Activated naive CD4-positive, alpha-beta T cell treated with anti-CD3 and anti-CD28 coated beads for 36 hours (primary cell): ENCODE data around the gene SPTBN4. TPM values are rescaled to one million over a fixed set of nuclear protein-coding genes. Genes with fewer than 3 reads are reported as not detected.

Source experiments
- CTCF ChIA-PET: fragments of 350-600 bp; sonication (Branson Sonifier 250); formaldehyde crosslinking; loops from one replicate; lab custom pipeline; 2021; ENCODE audit warnings: antibody characterized with exemption; lab: Charles Lee
- DNase-seq: peaks from one replicate; pipeline ENCODE4 v3.0.0-alpha.2; 2020
- H3K27ac Mint-ChIP-seq: one replicate; pipeline ENCODE4 v1.8.0; 2021; ENCODE audit warnings: mild to moderate bottlenecking, mixed read lengths
- H3K27me3 Mint-ChIP-seq: one replicate; pipeline ENCODE4 v1.8.0; 2021; ENCODE audit warnings: low read depth, mixed read lengths
- H3K36me3 Mint-ChIP-seq: one replicate; pipeline ENCODE4 v1.8.0; 2021; ENCODE audit warnings: low read depth, mixed read lengths
- H3K4me1 Mint-ChIP-seq: one replicate; pipeline ENCODE4 v1.8.0; 2021; ENCODE audit warnings: low read depth, mixed read lengths
- H3K4me3 Mint-ChIP-seq: one replicate; pipeline ENCODE4 v1.8.0; 2021; ENCODE audit warnings: mild to moderate bottlenecking, moderate library complexity, mixed read lengths
- H3K9me3 Mint-ChIP-seq: one replicate; pipeline ENCODE4 v1.8.0; 2021; ENCODE audit warnings: mixed read lengths
- intact Hi-C: fragments of 100-400 bp; cut with micrococcal nuclease; formaldehyde crosslinking; loops from one replicate; pipeline ENCODE4 v1.15.1; 2023
- total RNA-seq, 2 experiments: library from RNA; stranded (reverse); gene quantifications; one replicate each; pipeline ENCODE4 v1.2.3, GENCODE V29; 2021

The SPTBN4 gene
- total RNA-seq, 2 experiments from 2014 or later = 0.91 to 1.1 TPM

GRCh38 chr19:40599331-40599901, 132.6 kb downstream of the SPTBN4 start:
- peaks cover 41% of the 10 kb centered on the region for H3K27me3 Mint-ChIP-seq
- peaks cover 54% of the 10 kb centered on the region for H3K4me1 Mint-ChIP-seq
- H3K9me3 Mint-ChIP-seq = no peaks in the 10 kb centered on the region
- no peak overlapping the region for H3K27ac Mint-ChIP-seq
- H3K36me3 Mint-ChIP-seq = no peaks in the 10 kb centered on the region
- peak overlapping the region; percentile 17 for H3K4me3 Mint-ChIP-seq
- CTCF ChIA-PET = interaction anchor here (0.5 to 3.5 kb wide), 11 partner anchors 9 to 294 kb away, joined by 3 to 23 read pairs (median 4); no protein-coding TSS in a partner anchor
- peak; percentile 57 for DNase-seq
- intact Hi-C loops = loop anchor here (2.0 to 5.0 kb wide), 2 partner anchors 59 to 457 kb away; no protein-coding TSS in a partner anchor

GRCh38 chr19:40599902-40600569, 133.2 kb downstream of the SPTBN4 start:
- intact Hi-C loops = loop anchor here (2.0 to 5.0 kb wide), 2 partner anchors 59 to 458 kb away; no protein-coding TSS in a partner anchor
- DNase-seq = no peak
- Mint-ChIP-seq H3K4me3 (peak overlapping the region; percentile 17), H3K4me1 (peaks cover 54% of the 10 kb centered on the region), H3K36me3 (no peaks in the 10 kb centered on the region), H3K27ac (no peak overlapping the region), H3K27me3 (peaks cover 41% of the 10 kb centered on the region), H3K9me3 (no peaks in the 10 kb centered on the region)
- CTCF ChIA-PET = interaction anchor here (0.6 to 3.5 kb wide), 9 partner anchors 9 to 157 kb away, joined by 3 to 23 read pairs (median 4); no protein-coding TSS in a partner anchor

GRCh38 chr19:40600570-40601133, 133.9 kb downstream of the SPTBN4 start:
- H3K4me3 Mint-ChIP-seq = peak overlapping the region; percentile 42
- H3K27ac Mint-ChIP-seq = no peak overlapping the region
- H3K27me3 Mint-ChIP-seq = peaks cover 41% of the 10 kb centered on the region
- DNase-seq = no peak
- CTCF ChIA-PET = interaction anchor here (1.0 to 3.5 kb wide), 5 partner anchors 10 to 158 kb away, joined by 3 to 23 read pairs (median 5); no protein-coding TSS in a partner anchor
- no peaks in the 10 kb centered on the region for H3K9me3 Mint-ChIP-seq
- H3K4me1 Mint-ChIP-seq = peaks cover 58% of the 10 kb centered on the region
- intact Hi-C loops = no loop called here
- no peaks in the 10 kb centered on the region for H3K36me3 Mint-ChIP-seq

GRCh38 chr19:40601134-40601974, 134.6 kb downstream of the SPTBN4 start, which contains the start of gene LTBP4:
Gene LTBP4 (plus strand): TSS chr19:40601369. CDS start chr19:40601388, 19 bp downstream.
- H3K36me3 Mint-ChIP-seq = no peaks in the 10 kb centered on the region
- peaks cover 62% of the 10 kb centered on the region for H3K4me1 Mint-ChIP-seq
- peaks cover 37% of the 10 kb centered on the region for H3K27me3 Mint-ChIP-seq
- H3K4me3 Mint-ChIP-seq = peak within 1 kb of the TSS; percentile 42
- CTCF ChIA-PET = interaction anchor here (1.0 to 3.5 kb wide), 5 partner anchors 11 to 158 kb away, joined by 3 to 18 read pairs (median 4); no protein-coding TSS in a partner anchor
- no peaks in the 10 kb centered on the region for H3K9me3 Mint-ChIP-seq
- intact Hi-C loops = no loop called here
- H3K27ac Mint-ChIP-seq = no peak within 1 kb of the TSS
- no peak for DNase-seq

- Mint-ChIP-seq H3K27me3 (peaks cover 31% of the 10 kb centered on the region), H3K27ac (no peak overlapping the region), H3K4me3 (no peak overlapping the region)
Observed at GRCh38 chr19:40603071-40603388, 136.2 kb downstream of the SPTBN4 start.

GRCh38 chr19:40603389-40604170, 136.8 kb downstream of the SPTBN4 start:
- intact Hi-C loops = loop anchor here (1.0 to 2.0 kb wide), 3 partner anchors 27 to 319 kb away; partner anchors contain the start of genes AKT2, BLVRB and SHKBP1
- Mint-ChIP-seq H3K27me3 (peaks cover 28% of the 10 kb centered on the region), H3K4me1 (peaks cover 66% of the 10 kb centered on the region), H3K4me3 (peak overlapping the region; percentile 79), H3K27ac (no peak overlapping the region), H3K9me3 (no peaks in the 10 kb centered on the region), H3K36me3 (no peaks in the 10 kb centered on the region)
- CTCF ChIA-PET = interaction anchor here (0.8 to 5.1 kb wide), 9 partner anchors 9 to 299 kb away, joined by 3 to 68 read pairs (median 4); no protein-coding TSS in a partner anchor
- DNase-seq = peak; percentile 98

More at GRCh38 chr19:40603071-40603388, 136.2 kb downstream of the SPTBN4 start:
- CTCF ChIA-PET = interaction anchor here (0.8 to 5.1 kb wide), 9 partner anchors 10 to 298 kb away, joined by 3 to 68 read pairs (median 4); no protein-coding TSS in a partner anchor
- no peaks in the 10 kb centered on the region for H3K36me3 Mint-ChIP-seq
- H3K9me3 Mint-ChIP-seq = no peaks in the 10 kb centered on the region
- DNase-seq = no peak
- peaks cover 70% of the 10 kb centered on the region for H3K4me1 Mint-ChIP-seq
- intact Hi-C loops = loop anchor here (1.0 kb wide), 1 partner anchor 138 kb away; the partner anchor contains the start of gene BLVRB

GRCh38 chr19:40604171-40604646, 137.4 kb downstream of the SPTBN4 start:
- no peak for DNase-seq
- Mint-ChIP-seq H3K27ac (no peak overlapping the region), H3K36me3 (no peaks in the 10 kb centered on the region), H3K9me3 (no peaks in the 10 kb centered on the region), H3K27me3 (peaks cover 22% of the 10 kb centered on the region), H3K4me3 (peak overlapping the region; percentile 79), H3K4me1 (peaks cover 65% of the 10 kb centered on the region)
- intact Hi-C loops = loop anchor here (2.0 kb wide), 2 partner anchors 27 to 319 kb away; partner anchors contain the start of genes AKT2 and SHKBP1
- CTCF ChIA-PET = interaction anchor here (1.5 to 5.1 kb wide), 5 partner anchors 9 to 299 kb away, joined by 3 to 68 read pairs (median 4); no protein-coding TSS in a partner anchor

GRCh38 chr19:40604647-40605215, 137.9 kb downstream of the SPTBN4 start:
- intact Hi-C loops = loop anchor here (1.0 to 2.0 kb wide), 5 partner anchors 11 to 320 kb away; partner anchors contain the start of genes AKT2, SERTAD3 and SHKBP1
- H3K27ac Mint-ChIP-seq = peak overlapping the region; percentile 78
- peaks cover 18% of the 10 kb centered on the region for H3K27me3 Mint-ChIP-seq
- no peaks in the 10 kb centered on the region for H3K36me3 Mint-ChIP-seq
- H3K4me1 Mint-ChIP-seq = peaks cover 63% of the 10 kb centered on the region
- CTCF ChIA-PET = interaction anchor here (0.6 to 5.1 kb wide), 5 partner anchors 11 to 458 kb away, joined by 3 to 68 read pairs (median 4); no protein-coding TSS in a partner anchor
- H3K9me3 Mint-ChIP-seq = no peaks in the 10 kb centered on the region
- no peak for DNase-seq
- H3K4me3 Mint-ChIP-seq = peak overlapping the region; percentile 79

GRCh38 chr19:40605216-40605971, 138.6 kb downstream of the SPTBN4 start:
- no peaks in the 10 kb centered on the region for H3K36me3 Mint-ChIP-seq
- H3K4me3 Mint-ChIP-seq = peak overlapping the region; percentile 79
- intact Hi-C loops = loop anchor here (1.0 to 2.0 kb wide), 5 partner anchors 10 to 321 kb away; partner anchors contain the start of genes AKT2, SERTAD3 and SHKBP1
- no peaks in the 10 kb centered on the region for H3K9me3 Mint-ChIP-seq
- peak overlapping the region; percentile 78 for H3K27ac Mint-ChIP-seq
- peaks cover 15% of the 10 kb centered on the region for H3K27me3 Mint-ChIP-seq
- CTCF ChIA-PET = interaction anchor here (0.6 to 5.1 kb wide), 5 partner anchors 10 to 458 kb away, joined by 3 to 68 read pairs (median 3); no protein-coding TSS in a partner anchor
- H3K4me1 Mint-ChIP-seq = peaks cover 64% of the 10 kb centered on the region
- peak; percentile 82 for DNase-seq
